GM12865 (cell line): ENCODE measurements around the gene RSRC1.

Experiments
- DNase-seq: peaks from one replicate; pipeline ENCODE4 v3.0.0; 2010; ENCODE audit warnings: low read depth
- H3K4me3 ChIP-seq: 2 replicates; pipeline ENCODE4 v1.5.1; 2011; ENCODE audit warnings: mild to moderate bottlenecking, low read depth, low read length, control low read depth
- TF ChIP-seq, protein P1 (sequence below): IDR thresholded peaks from 2 replicates; pipeline ENCODE4 v1.5.1; 2011; ENCODE audit warnings: low read length, control low read depth, low read depth, inconsistent platforms; ENCODE audit not compliant: insufficient read depth; ENCODE audit errors: missing control alignments

Gene RSRC1

GRCh38 chr3:158590223-158590622 is 480.3 kb downstream of the RSRC1 start:
- no peak for DNase-seq
- TF ChIP-seq, protein P1, sequence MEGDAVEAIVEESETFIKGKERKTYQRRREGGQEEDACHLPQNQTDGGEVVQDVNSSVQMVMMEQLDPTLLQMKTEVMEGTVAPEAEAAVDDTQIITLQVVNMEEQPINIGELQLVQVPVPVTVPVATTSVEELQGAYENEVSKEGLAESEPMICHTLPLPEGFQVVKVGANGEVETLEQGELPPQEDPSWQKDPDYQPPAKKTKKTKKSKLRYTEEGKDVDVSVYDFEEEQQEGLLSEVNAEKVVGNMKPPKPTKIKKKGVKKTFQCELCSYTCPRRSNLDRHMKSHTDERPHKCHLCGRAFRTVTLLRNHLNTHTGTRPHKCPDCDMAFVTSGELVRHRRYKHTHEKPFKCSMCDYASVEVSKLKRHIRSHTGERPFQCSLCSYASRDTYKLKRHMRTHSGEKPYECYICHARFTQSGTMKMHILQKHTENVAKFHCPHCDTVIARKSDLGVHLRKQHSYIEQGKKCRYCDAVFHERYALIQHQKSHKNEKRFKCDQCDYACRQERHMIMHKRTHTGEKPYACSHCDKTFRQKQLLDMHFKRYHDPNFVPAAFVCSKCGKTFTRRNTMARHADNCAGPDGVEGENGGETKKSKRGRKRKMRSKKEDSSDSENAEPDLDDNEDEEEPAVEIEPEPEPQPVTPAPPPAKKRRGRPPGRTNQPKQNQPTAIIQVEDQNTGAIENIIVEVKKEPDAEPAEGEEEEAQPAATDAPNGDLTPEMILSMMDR, result no peak
- H3K4me3 ChIP-seq, result no peak overlapping the region
